Stimulated activated CD8-positive, alpha-beta memory T cell treated with anti-CD3 and anti-CD28 coated beads, Interleukin-15, amount 100 ng/mL, for 24 hours (primary cell): Measurements from ENCODE around the gene MTA1.

Source experiments
- DNase-seq: peaks from one replicate; pipeline ENCODE4 v3.0.0-alpha.2; 2020; ENCODE audit warnings: low read depth

The MTA1 gene

GRCh38 chr14:105424861-105425260, 5.2 kb downstream of the MTA1 start:
- no peak for DNase-seq

- DNase-seq = no peak
These were observed 6.2 kb downstream of the MTA1 start for GRCh38 chr14:105425823-105426247.

DNA sequence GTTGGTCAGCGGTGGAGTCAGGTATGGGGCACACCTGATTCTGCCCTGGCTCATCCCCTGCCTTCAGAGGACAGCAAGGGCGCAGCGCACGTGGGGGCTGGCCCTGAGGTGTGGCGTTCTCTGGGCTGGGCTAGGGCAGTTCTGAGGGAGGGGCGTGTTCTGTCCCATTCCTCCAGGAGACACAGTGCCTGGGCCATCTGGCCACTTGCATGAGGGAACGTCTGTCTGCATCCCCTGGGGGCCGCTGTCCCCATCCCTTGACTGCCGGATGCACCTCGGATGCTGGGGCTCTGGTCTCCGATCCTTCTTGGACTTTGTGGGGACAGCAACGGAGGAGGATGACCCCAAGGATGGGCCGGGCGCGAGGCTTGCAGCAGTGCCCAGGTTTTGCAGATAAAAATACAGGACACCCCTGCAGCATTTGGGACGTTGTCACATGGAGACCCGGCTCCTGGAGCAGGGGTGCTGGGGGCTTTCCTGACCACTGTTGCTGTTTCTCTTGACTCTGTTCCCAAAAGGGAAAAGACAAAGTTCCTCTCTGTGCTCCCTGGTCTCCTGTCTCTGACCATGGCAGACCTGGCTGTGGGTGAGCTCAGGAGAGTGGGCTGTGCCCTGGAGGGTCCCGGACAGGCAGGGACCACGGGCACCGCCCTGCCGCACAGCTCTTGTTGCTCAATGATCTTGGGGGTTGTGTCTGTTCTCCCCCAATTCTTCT, 6.9 kb downstream of the MTA1 start:
- no peak for DNase-seq

DNA sequence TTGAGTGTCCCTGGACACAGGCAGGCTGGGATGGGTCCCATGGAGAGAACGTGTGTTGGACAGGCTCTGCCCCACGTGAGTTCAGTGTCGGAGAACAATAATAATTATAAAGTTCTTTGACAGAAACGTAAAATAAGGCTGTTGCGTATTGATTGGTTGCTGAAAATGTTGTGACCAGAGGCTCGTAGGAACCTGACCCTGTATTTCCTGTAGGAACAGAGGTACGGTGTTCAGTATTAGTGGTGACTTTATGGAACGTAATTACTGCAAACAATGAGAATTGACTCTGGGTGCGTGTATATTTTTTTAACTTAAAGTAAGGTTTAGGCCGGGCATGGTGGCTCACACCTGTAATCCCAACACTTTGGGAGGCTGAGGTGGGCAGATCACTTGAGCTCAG, 7.8 kb downstream of the MTA1 start:
- DNase-seq = no peak

GRCh38 chr14:105427936-105428485, 8.4 kb downstream of the MTA1 start:
- no peak for DNase-seq

- DNase-seq = no peak
These were observed 10.4 kb downstream of the MTA1 start for GRCh38 chr14:105430042-105430441.

GRCh38 chr14:105430565-105430964, 10.9 kb downstream of the MTA1 start:
- DNase-seq = no peak

DNA sequence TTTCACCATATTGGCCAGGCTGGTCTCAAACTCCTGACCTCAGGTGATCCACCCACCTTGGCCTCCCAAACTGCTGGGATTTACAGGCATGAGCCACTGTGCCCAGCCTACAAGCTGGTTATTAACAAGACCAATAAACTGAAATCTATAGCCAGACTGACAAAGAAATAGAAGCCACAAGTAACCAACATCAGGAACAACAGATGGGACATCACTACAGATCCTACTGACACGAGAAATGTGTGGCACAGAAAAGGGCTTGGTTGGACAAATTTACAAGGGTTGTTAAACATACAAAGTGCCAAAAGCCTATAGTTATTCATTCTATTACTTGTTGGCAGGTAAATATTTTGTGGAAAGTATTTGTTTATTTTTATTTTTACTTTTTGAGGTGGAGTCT, 11.6 kb downstream of the MTA1 start:
- no peak for DNase-seq

DNA sequence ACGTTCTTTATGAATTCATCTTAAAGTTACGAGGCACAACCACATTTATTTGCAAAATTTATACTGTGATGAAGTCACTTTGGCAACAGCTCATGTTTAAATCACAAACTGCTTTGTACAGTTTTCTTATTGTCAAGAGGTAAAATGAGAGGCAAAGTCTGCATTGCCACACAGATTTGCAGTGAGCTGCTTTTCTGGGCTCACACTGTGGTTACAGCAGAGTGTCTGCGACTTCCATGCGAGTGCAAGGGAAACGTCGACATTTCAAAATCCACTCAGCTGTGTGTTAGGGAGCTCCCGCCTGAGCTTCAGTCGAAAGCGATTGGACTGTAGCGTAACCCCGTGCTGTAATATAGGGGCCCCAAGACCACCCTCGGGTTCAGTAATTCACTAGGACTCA, 13.0 kb downstream of the MTA1 start:
- DNase-seq = no peak

DNA sequence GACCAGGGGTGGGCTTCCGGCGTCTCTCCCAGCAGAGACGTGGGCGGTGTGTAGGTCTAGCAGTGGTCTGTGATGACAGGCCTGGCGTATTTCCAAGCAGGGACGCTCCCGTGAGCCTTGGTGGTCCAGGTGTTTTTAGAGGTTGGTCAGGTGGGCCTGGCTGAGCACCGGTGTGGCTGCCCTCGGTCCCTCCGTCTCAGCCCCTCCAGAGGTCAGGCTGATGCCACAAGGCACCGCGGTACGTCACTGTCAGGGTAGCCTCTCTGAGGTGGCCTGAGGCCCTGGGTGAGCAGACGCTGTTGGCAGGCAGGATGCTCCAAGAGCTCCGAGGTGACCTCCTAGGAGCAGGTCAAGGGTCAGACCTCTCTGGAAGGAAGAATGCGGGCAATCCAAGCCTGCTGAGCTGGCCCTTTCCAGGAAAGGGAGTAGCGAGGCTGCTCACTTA, 13.6 kb downstream of the MTA1 start:
- no peak for DNase-seq

GRCh38 chr14:105436402-105436801, 16.8 kb downstream of the MTA1 start:
- DNase-seq = no peak

GRCh38 chr14:105436891-105437722, 17.5 kb downstream of the MTA1 start:
- no peak for DNase-seq

GRCh38 chr14:105437723-105438500, 18.3 kb downstream of the MTA1 start:
- no peak for DNase-seq

- DNase-seq = no peak
These were observed 19.6 kb downstream of the MTA1 start for GRCh38 chr14:105439179-105439578.

DNA sequence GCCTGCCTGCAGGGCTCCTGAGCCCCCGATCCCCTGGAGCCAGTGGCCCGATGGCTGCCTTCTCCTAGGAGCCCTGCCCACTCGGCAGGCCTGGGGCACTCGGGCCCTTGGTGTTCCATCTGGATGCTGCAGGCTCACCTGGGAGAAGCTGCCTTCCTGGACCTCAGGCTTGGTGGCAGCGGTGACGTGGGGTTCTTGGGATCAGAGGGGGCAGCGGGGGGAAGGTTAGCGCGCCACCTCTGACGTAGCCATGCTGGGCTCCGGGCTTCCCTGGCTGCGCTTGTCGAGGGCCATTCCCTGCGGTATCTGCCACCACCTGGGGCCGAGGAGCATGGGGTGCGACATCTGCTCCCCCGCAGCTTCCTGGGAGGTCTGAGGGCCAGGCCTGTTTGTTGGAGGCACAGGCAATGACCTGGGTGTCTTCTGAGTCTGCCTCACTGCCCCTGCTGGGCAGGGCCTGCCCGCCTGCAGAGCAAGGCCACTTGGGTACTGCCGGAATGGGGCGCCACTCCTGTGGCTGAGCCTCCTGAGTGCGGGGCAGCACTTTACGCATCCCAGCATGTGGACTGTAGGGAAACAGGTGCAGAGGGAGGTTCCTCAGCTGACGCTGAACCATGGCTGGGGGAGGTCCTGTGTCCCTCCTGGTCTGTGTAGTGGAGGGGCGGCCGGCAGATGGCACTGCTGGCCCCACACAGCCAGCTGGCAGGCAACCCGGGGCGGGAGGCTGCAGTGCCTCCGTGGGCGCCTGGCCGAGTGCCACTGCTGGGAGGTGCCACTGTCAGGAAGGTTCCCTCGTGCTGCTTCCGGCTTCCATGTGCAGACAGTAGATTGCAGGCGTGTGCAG, 20.3 kb downstream of the MTA1 start:
- DNase-seq = no peak

DNA sequence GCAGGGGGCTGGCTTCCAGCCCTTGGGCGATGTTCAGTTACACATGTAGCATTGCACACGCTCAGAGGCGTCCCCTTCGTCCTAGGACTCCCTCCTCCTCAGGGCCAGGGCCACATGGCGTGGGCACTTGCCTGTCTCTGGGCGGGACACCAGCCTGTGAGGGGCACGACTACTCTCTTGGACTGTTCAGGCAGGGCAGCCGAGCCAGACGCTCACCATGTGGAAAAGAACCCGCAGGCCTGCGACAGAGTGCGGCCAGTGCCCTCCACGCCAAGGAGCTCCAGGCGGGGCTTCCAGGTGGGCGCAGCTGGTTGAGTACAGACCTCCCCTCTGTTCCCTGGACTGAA, 20.9 kb downstream of the MTA1 start:
- no peak for DNase-seq

DNA sequence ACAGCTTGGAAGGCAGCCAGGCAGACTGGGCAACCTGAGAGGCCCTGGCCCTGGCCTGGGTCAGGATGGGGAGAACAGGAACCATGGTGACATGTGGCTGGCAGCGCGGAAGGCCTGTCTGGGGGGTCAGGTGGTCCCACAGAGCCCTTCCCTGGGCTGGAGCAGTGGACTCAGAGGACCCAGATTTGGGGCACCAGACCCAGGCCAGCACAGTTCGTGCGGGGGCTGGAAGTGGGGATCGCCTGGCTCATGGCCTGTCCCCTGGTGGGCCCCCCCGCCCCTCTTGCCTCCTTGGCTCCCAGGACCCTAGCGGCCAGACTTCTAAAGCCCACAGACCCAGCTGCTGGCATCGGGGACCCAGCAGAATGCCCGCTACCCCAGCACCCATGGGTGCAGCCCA, 21.4 kb downstream of the MTA1 start:
- no peak for DNase-seq

DNA sequence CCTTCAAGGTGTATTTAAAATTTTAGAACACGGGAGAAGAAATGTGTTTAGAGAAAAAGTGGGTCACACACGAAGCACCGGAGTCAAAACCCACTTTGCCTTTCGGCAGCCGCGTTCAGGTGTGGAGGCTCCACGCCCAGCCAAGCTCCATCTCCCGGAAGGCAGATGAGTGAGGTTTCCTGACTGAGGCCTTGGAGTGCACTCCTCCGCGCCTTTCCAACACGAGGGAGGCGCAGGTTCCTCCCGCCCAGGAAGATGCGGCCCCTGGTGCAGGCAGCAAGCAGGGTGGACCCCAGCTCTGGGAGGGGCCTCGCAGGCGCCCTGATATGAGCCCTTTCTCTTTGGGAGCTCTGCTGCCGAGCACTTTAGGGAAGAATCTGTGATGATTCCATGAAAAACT, 22.5 kb downstream of the MTA1 start:
- DNase-seq = no peak

DNA sequence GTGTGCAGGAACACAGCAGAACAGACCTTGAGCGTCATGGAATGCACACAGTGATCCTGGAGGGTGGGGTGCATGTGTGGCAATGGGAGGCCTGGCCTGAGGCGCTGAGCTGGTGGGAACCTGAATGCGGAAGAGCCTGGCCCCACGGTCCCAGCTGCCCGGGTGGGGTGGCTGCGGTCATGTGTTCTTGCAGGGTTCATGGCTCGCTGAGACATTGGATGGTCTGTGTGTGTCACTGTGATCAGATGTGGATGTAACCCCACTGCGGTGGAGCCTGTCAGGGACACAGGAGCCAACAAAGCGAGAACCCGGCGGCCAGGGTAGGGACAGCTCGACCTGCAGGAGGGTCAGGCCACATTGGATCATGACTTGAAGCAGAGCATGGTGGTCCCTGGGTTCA, 23.2 kb downstream of the MTA1 start:
- DNase-seq = no peak

DNA sequence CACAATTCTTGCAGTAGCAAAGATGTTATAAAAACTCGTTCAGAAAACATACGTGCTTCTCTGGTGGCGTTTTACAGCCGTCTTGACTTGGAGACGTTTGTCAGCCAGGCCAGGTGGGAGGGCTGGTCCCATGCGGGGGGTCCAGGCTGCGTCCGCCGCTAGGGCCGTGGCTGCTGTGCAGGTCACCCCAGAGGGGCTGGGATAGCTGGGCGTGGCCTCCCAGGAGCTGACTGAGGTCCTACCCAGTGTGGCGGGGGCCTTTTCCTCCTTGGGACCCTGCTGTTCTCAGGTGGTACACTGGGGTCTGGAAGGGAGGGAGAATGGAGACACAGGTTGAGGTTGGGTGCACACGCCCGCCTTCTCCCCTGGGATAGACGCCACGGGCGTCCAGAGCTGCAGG, 25.2 kb downstream of the MTA1 start:
- DNase-seq = no peak

GRCh38 chr14:105445290-105445689, 25.7 kb downstream of the MTA1 start:
- no peak for DNase-seq
